Breast epithelium (tissue), 4 donors: ENCODE results near the gene DHH. TPM values are rescaled to one million over a fixed set of nuclear protein-coding genes. Genes with fewer than 3 reads are reported as not detected.
A peak's percentile ranks its signal among the peaks of the same experiment; 100 is the strongest.

Experiments
- DNase-seq, 2 donors: peaks; one replicate each; pipeline ENCODE4 v3.0.0-alpha.2; 2019; ENCODE audit warnings: low spot score in 2 of 2
- H3K27ac ChIP-seq, 2 donors: fragments of 200-600 bp; sonication (generic) in 1 of 2; one replicate each; pipeline ENCODE4 v1.5.1; 2016 to 2019; ENCODE audit warnings: mild to moderate bottlenecking in 1 of 2
- H3K27me3 ChIP-seq, 2 donors: fragments of 200-600 bp; sonication (generic) in 1 of 2; one replicate each; pipeline versions ENCODE4 v1.5.1 to v1.6.0; 2017 to 2019; ENCODE audit warnings: control low read depth in 1 of 2, mild to moderate bottlenecking in 1 of 2
- H3K36me3 ChIP-seq: fragments of 200-600 bp; one replicate; pipeline ENCODE4 v1.5.1; 2019
- H3K4me1 ChIP-seq, 2 donors: fragments of 200-600 bp; sonication (generic); one replicate each; pipeline ENCODE4 v1.5.1; 2016 to 2019; ENCODE audit warnings: control low read depth in 1 of 2
- H3K4me3 ChIP-seq, 3 donors: fragments of 200-600 bp; sonication (generic); 1 replicate in 2 of 3; 2 replicates in 1 of 3; pipeline ENCODE4 v1.5.1; 2016 to 2019; ENCODE audit warnings: mild to moderate bottlenecking in 3 of 3, moderate library complexity in 2 of 3
- H3K9me3 ChIP-seq, 2 donors: fragments of 200-600 bp; sonication (generic) in 1 of 2; one replicate each; pipeline ENCODE4 v1.5.1; 2016 to 2019; ENCODE audit warnings: control low read depth in 1 of 2
- POLR2A ChIP-seq: fragments of 450-650 bp; IDR thresholded peaks from one replicate; pipeline ENCODE4 v1.6.1; 2016; ENCODE audit warnings: antibody characterized with exemption, mild to moderate bottlenecking, moderate library complexity
- POLR2AphosphoS5 ChIP-seq, 3 donors: sonication (generic); formaldehyde crosslinking; IDR thresholded peaks; one replicate each; pipeline ENCODE4 v1.6.1; 2017; ENCODE audit warnings: antibody characterized with exemption in 3 of 3
- intact Hi-C: fragments of 100-400 bp; cut with DNase I; formaldehyde crosslinking; loops from one replicate; pipeline ENCODE4 v1.15.1; 2023; ENCODE audit warnings: low total_unique reads
- total RNA-seq, 3 donors: library from RNA; depleted of rRNA; stranded (reverse); fragments of >200 nt; gene quantifications; one replicate each; pipeline ENCODE4 v1.1.0, GENCODE V29; 2016
- TF ChIP-seq, protein P1 (sequence below), 3 donors: fragments of 450-650 bp; IDR thresholded peaks; one replicate each; pipeline ENCODE4 v1.5.1; 2016 to 2017; ENCODE audit warnings: antibody characterized with exemption in 3 of 3, mild to moderate bottlenecking in 3 of 3, moderate library complexity in 3 of 3

Gene DHH
- total RNA-seq, 3 donors from 2014 or later: 0.29 to 1.6 (median 1.4) TPM

DNA sequence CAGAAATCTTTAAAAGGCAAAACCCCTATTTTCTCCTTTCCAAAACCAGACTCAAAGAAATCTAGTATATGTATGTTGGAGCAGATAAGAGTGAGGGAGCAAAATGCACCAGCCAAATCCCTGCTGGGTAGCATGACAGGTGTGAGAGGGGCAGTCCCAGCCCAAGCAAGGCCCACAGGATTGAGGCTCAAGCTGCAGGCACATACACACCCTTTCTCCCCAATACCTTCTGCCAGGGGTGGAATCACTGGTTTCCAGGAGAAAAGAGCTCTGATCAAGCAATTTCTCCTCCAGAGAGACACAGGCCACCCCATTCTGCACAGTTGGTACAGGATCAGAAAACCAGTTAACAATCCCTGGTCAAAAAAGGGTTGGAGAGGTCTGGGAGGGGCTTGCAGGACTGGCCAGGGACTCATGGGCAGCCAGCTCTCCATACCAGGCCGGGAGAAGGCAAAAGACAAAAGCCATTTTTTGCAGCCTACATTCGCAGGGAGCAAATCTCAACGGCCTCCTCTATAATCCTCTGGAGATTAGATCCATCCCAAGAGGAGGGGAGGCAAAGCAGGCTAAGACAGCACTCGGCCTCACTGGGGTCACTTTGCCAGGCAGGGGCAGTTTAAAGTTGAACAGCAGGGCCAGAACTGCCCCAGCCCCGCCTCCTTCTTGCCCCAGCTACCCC lies 36.1 kb downstream of the DHH start:
- TF ChIP-seq, protein P1, sequence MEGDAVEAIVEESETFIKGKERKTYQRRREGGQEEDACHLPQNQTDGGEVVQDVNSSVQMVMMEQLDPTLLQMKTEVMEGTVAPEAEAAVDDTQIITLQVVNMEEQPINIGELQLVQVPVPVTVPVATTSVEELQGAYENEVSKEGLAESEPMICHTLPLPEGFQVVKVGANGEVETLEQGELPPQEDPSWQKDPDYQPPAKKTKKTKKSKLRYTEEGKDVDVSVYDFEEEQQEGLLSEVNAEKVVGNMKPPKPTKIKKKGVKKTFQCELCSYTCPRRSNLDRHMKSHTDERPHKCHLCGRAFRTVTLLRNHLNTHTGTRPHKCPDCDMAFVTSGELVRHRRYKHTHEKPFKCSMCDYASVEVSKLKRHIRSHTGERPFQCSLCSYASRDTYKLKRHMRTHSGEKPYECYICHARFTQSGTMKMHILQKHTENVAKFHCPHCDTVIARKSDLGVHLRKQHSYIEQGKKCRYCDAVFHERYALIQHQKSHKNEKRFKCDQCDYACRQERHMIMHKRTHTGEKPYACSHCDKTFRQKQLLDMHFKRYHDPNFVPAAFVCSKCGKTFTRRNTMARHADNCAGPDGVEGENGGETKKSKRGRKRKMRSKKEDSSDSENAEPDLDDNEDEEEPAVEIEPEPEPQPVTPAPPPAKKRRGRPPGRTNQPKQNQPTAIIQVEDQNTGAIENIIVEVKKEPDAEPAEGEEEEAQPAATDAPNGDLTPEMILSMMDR (IDR thresholded peaks at IDR 0.05): no peak
- TF ChIP-seq POLR2A (no peak), POLR2AphosphoS5 (IDR thresholded peaks at IDR 0.05) (no peak)
- no peaks in the 10 kb centered on the region for H3K27me3 ChIP-seq
- peaks cover 10 to 32% of the 10 kb centered on the region in 2 donors for H3K4me1 ChIP-seq
- no peaks in the 10 kb centered on the region for H3K9me3 ChIP-seq
- no peaks in the 10 kb centered on the region for H3K36me3 ChIP-seq
- DNase-seq: no peak
- H3K27ac ChIP-seq: peak overlapping the region; percentile 88 to 97
- peak overlapping the region; percentile 92 to 96 (median 94) for H3K4me3 ChIP-seq
- intact Hi-C loops: no loop called here

DNA sequence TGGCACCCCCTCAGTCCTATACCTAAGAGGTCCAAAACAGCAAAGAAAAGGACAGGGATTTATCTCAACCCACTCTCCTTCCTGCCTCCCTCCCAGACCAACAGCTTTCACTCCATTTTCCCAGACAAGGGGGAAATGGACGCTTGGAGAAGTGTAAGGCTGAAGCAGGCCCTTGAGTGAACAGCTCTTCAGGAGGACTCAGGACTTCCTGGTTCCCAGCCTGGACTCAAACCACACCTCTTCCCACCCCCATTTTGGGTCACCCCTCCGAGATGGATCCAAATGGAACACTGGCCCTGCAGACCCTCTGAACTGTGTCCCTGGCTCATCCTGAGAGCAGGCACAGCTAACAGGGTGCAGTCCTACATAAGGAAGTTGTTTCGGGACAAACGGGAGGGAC lies 36.7 kb downstream of the DHH start:
- Histone ChIP-seq H3K4me1 (peaks cover 10 to 32% of the 10 kb centered on the region in 2 donors), H3K27ac (peak overlapping the region; percentile 88 to 97), H3K36me3 (peaks cover 3% of the 10 kb centered on the region), H3K9me3 (no peaks in the 10 kb centered on the region), H3K4me3 (peak overlapping the region; percentile 92 to 96 (median 94)), H3K27me3 (no peaks in the 10 kb centered on the region)
- TF ChIP-seq, protein P1 (IDR thresholded peaks at IDR 0.05): no peak
- TF ChIP-seq POLR2A: no peak
- TF ChIP-seq POLR2AphosphoS5 (IDR thresholded peaks at IDR 0.05): no peak
- no peak for DNase-seq
- intact Hi-C loops: no loop called here

DNA sequence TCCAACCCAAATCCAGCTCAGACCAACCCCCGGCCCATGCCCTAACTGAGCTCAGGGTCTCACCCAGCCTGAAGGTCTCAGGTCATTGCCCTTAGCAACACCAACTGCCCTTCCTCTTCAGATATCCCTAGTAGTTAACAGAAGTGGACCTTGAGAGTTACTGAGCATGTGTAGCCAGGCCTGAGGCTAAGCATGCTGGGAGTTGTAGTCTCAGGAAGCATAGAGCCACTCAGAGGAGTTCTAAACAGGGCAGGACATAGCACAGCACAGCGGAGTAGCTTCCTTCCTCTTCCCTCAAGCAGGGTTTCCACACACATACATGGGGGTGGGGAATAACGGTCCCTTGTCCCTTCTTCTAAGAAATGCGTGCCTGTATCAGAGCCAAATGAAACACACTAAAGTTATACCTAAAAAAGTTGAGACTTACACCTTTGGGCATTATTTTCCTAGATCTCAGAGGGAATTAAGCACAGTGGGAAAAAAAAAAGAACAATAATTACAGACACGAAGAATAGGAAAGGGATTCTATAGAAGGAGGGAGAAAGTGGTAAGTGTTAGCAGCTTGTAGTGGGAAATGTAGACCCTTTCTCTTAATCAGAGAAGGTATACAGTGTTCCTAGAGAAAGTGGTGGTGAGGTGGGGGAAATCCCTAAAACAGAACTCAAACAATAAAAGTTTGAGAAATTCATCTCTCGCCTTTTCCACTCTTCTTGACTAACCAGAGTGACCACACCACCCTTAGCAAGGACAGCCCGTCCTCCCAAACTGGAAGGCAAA lies 38.4 kb downstream of the DHH start:
- no peaks in the 10 kb centered on the region for H3K9me3 ChIP-seq
- H3K27ac ChIP-seq: peak overlapping the region; percentile 57 to 88
- H3K4me1 ChIP-seq: peaks cover 10 to 32% of the 10 kb centered on the region in 2 donors
- peak overlapping the region; percentile 14 to 96 (median 92) for H3K4me3 ChIP-seq
- DNase-seq: no peak
- H3K27me3 ChIP-seq: no peaks in the 10 kb centered on the region
- peaks cover 8% of the 10 kb centered on the region for H3K36me3 ChIP-seq
- TF ChIP-seq, protein P1 (IDR thresholded peaks at IDR 0.05): no peak
- TF ChIP-seq POLR2A: no peak
- no peak for TF ChIP-seq POLR2AphosphoS5 (IDR thresholded peaks at IDR 0.05)
- intact Hi-C loops: no loop called here

GRCh38 chr12:49055092-49055491 lies 39.5 kb downstream of the DHH start:
- Histone ChIP-seq H3K9me3 (no peaks in the 10 kb centered on the region), H3K27ac (no peak overlapping the region), H3K36me3 (peaks cover 16% of the 10 kb centered on the region), H3K4me1 (peaks cover 10 to 32% of the 10 kb centered on the region in 2 donors), H3K4me3 (no peak overlapping the region), H3K27me3 (no peaks in the 10 kb centered on the region)
- no peak for DNase-seq
- intact Hi-C loops: no loop called here
- no peak for TF ChIP-seq POLR2A
- no peak for TF ChIP-seq POLR2AphosphoS5 (IDR thresholded peaks at IDR 0.05)
- TF ChIP-seq, protein P1 (IDR thresholded peaks at IDR 0.05): no peak

- H3K27me3 ChIP-seq: no peaks in the 10 kb centered on the region
- no peak overlapping the region for H3K27ac ChIP-seq
- H3K9me3 ChIP-seq: no peaks in the 10 kb centered on the region
- TF ChIP-seq POLR2AphosphoS5 (IDR thresholded peaks at IDR 0.05) (no peak), POLR2A (no peak)
- TF ChIP-seq, protein P1 (IDR thresholded peaks at IDR 0.05): no peak
- intact Hi-C loops: no loop called here
- peaks cover 16% of the 10 kb centered on the region for H3K36me3 ChIP-seq
- H3K4me3 ChIP-seq: no peak overlapping the region
- H3K4me1 ChIP-seq: peaks cover 10 to 32% of the 10 kb centered on the region in 2 donors
- DNase-seq: no peak
Observed at GRCh38 chr12:49054524-49054923, 40.1 kb downstream of the DHH start.
